ENCODE results near the gene ITPR1. TPM values are rescaled to one million over a fixed set of nuclear protein-coding genes. Genes with fewer than 3 reads are reported as not detected.

The ITPR1 gene
- total and polyA plus RNA-seq, 11 donors: 8.9 to 55.8 (median 19.9) TPM

DNA sequence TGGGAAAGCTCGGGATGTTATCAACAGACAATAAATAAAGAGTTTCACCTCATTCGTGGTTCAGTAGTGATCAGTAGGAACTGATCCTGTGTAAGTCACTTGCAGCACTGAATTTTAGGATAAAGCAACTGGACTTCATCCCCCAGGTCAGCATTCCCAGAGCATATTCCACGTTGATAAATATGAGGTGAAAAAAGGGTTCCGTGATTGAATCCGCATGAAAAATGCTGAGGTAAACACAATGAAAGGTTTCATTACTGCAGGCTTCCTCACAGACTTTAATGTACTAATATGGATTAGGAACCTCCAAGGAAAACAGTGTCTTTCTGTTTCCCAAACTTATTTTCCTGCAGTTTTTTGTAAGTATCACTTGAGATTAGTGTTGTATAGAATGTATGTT is 308.7 kb downstream of the ITPR1 start:
- intact Hi-C loops (cut with DNase I): no loop called here
- Histone ChIP-seq H3K27ac (no peak overlapping the region), H3K9me3 (peaks cover 0 to 15% (median 5%) of the 10 kb centered on the region in 12 donors), H3K4me3 (no peak overlapping the region), H3K36me3 (peaks cover 0 to 82% (median 59%) of the 10 kb centered on the region in 9 donors), H3K27me3 (no peaks in the 10 kb centered on the region), H3K4me1 (peaks cover 0 to 25% (median 8%) of the 10 kb centered on the region in 12 donors)
- 92 to 96% (median 94%) methylated on average over 5 of the region's 5 CpGs for WGBS, 4 donors
- TF ChIP-seq POLR2A (IDR thresholded peaks at IDR 0.05): no peak
- TF ChIP-seq, protein P1, sequence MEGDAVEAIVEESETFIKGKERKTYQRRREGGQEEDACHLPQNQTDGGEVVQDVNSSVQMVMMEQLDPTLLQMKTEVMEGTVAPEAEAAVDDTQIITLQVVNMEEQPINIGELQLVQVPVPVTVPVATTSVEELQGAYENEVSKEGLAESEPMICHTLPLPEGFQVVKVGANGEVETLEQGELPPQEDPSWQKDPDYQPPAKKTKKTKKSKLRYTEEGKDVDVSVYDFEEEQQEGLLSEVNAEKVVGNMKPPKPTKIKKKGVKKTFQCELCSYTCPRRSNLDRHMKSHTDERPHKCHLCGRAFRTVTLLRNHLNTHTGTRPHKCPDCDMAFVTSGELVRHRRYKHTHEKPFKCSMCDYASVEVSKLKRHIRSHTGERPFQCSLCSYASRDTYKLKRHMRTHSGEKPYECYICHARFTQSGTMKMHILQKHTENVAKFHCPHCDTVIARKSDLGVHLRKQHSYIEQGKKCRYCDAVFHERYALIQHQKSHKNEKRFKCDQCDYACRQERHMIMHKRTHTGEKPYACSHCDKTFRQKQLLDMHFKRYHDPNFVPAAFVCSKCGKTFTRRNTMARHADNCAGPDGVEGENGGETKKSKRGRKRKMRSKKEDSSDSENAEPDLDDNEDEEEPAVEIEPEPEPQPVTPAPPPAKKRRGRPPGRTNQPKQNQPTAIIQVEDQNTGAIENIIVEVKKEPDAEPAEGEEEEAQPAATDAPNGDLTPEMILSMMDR (IDR thresholded peaks at IDR 0.05): no peak
- ATAC-seq (no peak), DNase-seq (no peak)

DNA sequence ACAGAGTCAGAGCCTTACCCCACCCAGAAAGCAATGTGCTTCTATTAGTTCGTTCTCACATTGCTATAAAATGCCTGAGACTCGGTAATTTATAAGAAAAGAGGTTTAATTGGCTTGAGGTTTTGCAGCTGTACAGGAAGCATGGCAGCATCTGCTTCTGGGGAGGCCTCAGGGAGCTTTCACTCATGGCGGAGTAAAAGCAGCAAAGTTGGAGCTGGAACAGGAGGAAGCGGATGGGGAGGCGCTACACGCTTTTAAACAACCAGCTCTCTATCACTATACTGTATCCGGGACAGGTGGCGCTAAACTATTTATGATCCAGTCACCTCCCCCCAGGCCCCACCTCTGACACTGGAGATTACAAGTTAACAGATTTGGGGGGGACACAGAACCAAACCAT is 309.8 kb downstream of the ITPR1 start:
- TF ChIP-seq POLR2A (IDR thresholded peaks at IDR 0.05): no peak
- TF ChIP-seq, protein P1 (IDR thresholded peaks at IDR 0.05): no peak
- no peak for ATAC-seq
- no peak overlapping the region for H3K4me3 ChIP-seq
- H3K4me1 ChIP-seq: peaks cover 0 to 29% (median 13%) of the 10 kb centered on the region in 12 donors
- no peak for DNase-seq
- H3K27ac ChIP-seq: no peak overlapping the region
- H3K27me3 ChIP-seq: no peaks in the 10 kb centered on the region
- intact Hi-C loops (cut with DNase I): no loop called here
- 96 to 98% (median 96%) methylated on average over 8 of the region's 8 CpGs for WGBS, 4 donors
- peaks cover 0 to 5% (median 0%) of the 10 kb centered on the region in 12 donors for H3K9me3 ChIP-seq
- peaks cover 0 to 83% (median 57%) of the 10 kb centered on the region in 9 donors for H3K36me3 ChIP-seq

DNA sequence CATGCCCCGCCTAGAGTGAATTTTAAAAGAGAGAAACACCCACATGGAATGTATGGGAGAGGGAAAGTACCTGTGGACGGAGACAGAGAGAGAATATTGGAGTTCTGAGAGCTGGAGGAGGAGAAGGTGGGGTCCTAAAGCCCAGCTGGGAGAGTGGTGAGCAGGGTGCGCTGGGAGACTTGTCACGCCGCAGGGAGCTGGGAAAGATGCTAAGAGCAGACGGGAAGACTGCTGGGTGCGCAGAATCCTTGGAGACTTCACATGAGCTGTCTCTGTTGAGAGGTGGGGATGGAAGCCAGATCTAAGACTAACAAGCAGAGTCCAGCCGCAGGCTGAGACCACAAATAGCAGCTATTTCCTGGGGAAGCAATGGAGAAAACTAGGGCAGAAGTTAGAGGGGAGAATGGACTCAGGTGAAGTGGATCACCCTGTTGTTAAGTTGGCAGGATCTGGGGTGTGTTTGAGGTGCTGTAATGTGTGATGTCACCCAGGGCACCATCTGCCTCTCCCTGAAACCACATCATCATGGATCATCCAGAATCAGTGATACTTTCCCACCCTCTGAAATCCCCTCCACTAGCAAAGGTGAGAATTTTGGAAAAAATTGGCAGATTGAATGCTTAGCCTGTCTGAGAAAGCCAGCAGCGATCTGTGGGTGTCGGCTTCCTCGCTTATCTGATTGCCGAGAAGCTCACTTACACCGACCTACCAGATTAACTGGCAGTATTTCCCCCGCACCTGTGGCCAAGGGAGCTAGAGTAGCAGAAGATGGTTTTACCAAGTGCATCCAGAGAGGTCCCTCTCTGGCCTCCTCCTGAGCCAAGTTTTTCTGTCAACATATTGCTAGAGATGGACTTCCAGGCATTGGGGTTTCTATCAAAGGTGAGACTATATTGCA is 311.3 kb downstream of the ITPR1 start:
- no peak for DNase-seq
- Histone ChIP-seq H3K27me3 (no peaks in the 10 kb centered on the region), H3K4me3 (no peak overlapping the region), H3K4me1 (peaks cover 0 to 26% (median 13%) of the 10 kb centered on the region in 12 donors), H3K9me3 (no peaks in the 10 kb centered on the region), H3K27ac (no peak overlapping the region), H3K36me3 (peaks cover 0 to 78% (median 62%) of the 10 kb centered on the region in 9 donors)
- 93 to 95% (median 95%) methylated on average over 14 of the region's 14 CpGs for WGBS, 4 donors
- no peak for TF ChIP-seq POLR2A (IDR thresholded peaks at IDR 0.05)
- TF ChIP-seq, protein P1 (IDR thresholded peaks at IDR 0.05): no peak
- no peak for ATAC-seq
- intact Hi-C loops (cut with DNase I): no loop called here

DNA sequence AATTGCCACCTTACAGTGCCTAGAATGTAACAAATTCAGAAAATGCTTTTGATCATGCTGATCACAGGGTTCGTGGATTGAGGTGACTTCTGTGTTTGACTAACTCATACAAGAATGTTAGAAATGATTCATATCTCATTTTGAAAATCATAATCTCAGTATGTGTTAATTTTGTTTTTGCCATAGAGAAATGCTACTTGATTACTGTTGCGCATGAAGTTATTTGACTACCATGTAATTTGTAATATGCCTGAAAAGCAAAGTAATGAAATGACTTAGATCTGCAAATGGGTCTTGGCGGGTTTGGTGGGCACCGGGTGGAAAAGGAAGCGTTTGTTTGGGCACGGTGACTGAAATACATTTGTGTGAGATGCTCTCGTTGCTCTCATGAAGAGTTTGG is 312.5 kb downstream of the ITPR1 start:
- intact Hi-C loops (cut with DNase I): no loop called here
- ATAC-seq: no peak
- no peak for DNase-seq
- TF ChIP-seq, protein P1 (IDR thresholded peaks at IDR 0.05): no peak
- TF ChIP-seq POLR2A (IDR thresholded peaks at IDR 0.05): no peak
- H3K27ac ChIP-seq: no peak overlapping the region
- H3K9me3 ChIP-seq: no peaks in the 10 kb centered on the region
- 90 to 95% (median 92%) methylated on average over 7 of the region's 7 CpGs for WGBS, 4 donors
- peaks cover 0 to 20% (median 7%) of the 10 kb centered on the region in 12 donors for H3K4me1 ChIP-seq
- no peak overlapping the region for H3K4me3 ChIP-seq
- H3K27me3 ChIP-seq: no peaks in the 10 kb centered on the region
- peaks cover 0 to 80% (median 56%) of the 10 kb centered on the region in 9 donors for H3K36me3 ChIP-seq

All from heart left ventricle (tissue), 16 donors.